ENCODE data around the gene TGM1. TPM values are rescaled to one million over a fixed set of nuclear protein-coding genes. Genes with fewer than 3 reads are reported as not detected.

The TGM1 gene
- total RNA-seq, 1 experiment from 2014 or later, result 3.2 TPM

DNA sequence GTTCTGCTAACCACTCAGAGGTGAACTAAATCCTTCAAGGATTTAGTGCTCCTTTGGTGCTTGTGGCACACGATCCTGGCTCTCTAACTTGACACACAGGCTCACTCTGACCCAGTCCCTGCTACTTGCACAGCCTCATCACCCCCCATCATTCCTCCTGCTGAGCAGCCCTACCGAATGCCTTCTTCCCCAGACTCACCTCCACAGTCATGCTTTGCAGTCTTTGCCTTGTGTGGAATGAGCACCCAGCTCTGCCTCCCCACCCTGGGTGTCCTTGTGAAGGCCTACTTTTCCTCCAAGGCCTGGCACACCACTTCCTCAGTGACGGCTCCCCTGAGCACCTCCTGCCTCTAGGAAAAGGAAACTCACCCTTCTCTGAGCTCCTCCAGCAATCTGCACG, 12.6 kb downstream of the TGM1 start:
- no TSS peak for BruUV-seq (replicated peaks)
- Histone ChIP-seq H3K9me3 (ENCODE audit: low read length) (no peaks in the 10 kb centered on the region), H3K4me3 (ENCODE audit: low read length) (no peak overlapping the region), H3K27ac (ENCODE audit: low read length) (no peak overlapping the region), H3F3A (ENCODE audit: low read length, unreplicated experiment) (no peaks in the 10 kb centered on the region), H3K4me2 (ENCODE audit: low read length) (no peak overlapping the region), H4K20me1 (ENCODE audit: low read length) (no peaks in the 10 kb centered on the region), H3K4me1 (ENCODE audit: insufficient read depth, low read length) (0 out of 2 replicates have a peak, but pooled peaks cover 10% of the 10 kb centered on the region), H2AFZ (ENCODE audit: low read length) (no peak overlapping the region), H3K36me3 (ENCODE audit: low read depth, low read length) (no peaks in the 10 kb centered on the region; the same call in 1 of the 2 replicates), H3K9ac (ENCODE audit: low read length) (no peak overlapping the region), H3K9me2 (replicated peaks; ENCODE audit: low read length) (no peaks in the 10 kb centered on the region), H3K79me2 (ENCODE audit: low read length) (no peaks in the 10 kb centered on the region), H3K27me3 (ENCODE audit: low read length) (no peaks in the 10 kb centered on the region)
- DNase-seq (no peak), ATAC-seq (no peak)
- CTCF ChIA-PET, result no interaction called here
- TF ChIP-seq EZH2 (IDR thresholded peaks at IDR 0.05; ENCODE audit: low read length, unreplicated experiment) (no peak), EZH2phosphoT487 (IDR thresholded peaks at IDR 0.05; ENCODE audit: borderline replicate concordance, low read length) (no peak)
- TF ChIP-seq, protein P1, sequence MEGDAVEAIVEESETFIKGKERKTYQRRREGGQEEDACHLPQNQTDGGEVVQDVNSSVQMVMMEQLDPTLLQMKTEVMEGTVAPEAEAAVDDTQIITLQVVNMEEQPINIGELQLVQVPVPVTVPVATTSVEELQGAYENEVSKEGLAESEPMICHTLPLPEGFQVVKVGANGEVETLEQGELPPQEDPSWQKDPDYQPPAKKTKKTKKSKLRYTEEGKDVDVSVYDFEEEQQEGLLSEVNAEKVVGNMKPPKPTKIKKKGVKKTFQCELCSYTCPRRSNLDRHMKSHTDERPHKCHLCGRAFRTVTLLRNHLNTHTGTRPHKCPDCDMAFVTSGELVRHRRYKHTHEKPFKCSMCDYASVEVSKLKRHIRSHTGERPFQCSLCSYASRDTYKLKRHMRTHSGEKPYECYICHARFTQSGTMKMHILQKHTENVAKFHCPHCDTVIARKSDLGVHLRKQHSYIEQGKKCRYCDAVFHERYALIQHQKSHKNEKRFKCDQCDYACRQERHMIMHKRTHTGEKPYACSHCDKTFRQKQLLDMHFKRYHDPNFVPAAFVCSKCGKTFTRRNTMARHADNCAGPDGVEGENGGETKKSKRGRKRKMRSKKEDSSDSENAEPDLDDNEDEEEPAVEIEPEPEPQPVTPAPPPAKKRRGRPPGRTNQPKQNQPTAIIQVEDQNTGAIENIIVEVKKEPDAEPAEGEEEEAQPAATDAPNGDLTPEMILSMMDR (conservative IDR thresholded peaks at IDR 0.05; ENCODE audit: low read depth, low read length), result no peak
- intact Hi-C loops (cut with micrococcal nuclease), result no loop called here
- POLR2A ChIA-PET (ENCODE audit: unreplicated experiment), result no interaction called here

DNA sequence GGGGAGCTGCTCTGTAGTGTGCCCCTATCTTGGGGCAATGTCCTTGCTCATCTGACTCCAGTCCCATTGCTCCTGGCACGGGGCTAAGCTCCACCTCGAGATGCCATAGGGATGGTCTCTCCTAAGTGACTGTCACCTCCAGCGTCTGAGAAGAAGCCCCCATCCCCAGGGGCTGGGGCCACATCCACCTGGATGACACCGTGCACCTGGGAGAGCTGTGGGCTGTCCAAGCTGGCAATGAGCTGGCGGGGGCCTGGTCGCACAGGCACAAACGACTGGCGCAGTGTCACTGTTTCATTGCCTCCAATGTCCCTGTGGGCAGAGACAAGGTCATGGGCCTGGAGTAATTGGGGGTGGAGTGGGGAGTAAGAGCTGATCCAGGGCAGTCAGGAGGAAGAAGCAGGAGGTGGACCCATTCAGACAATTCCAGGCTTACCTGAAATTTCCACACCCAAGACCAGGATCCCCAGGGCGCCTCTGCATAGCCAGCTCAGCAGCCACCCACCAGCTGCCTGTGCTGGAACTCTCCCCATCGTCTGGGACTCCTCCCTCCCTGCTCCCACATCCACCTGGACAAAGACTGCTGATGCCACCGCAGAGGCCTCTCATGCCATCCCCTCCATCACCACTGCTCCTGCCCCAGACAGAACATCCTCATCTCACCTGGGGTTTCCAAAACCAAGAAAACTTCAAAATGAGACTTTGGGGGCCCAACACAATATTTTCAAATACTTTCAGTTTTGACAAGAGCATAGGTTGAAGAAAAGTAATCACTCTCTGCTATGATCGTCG, 13.6 kb downstream of the TGM1 start:
- no peaks in the 10 kb centered on the region; the same call in 1 of the 2 replicates for H3K36me3 ChIP-seq (ENCODE audit: low read depth, low read length)
- CTCF ChIA-PET, result no interaction called here
- no peaks in the 10 kb centered on the region for H3F3A ChIP-seq (ENCODE audit: low read length, unreplicated experiment)

More for the DNA sequence above, 13.6 kb downstream of the TGM1 start:
- intact Hi-C loops (cut with micrococcal nuclease), result no loop called here
- Histone ChIP-seq H3K9me3 (ENCODE audit: low read length) (no peaks in the 10 kb centered on the region), H3K4me1 (ENCODE audit: insufficient read depth, low read length) (0 out of 2 replicates have a peak, but pooled peaks cover 10% of the 10 kb centered on the region), H3K4me2 (ENCODE audit: low read length) (no peak overlapping the region), H3K4me3 (ENCODE audit: low read length) (no peak overlapping the region), H3K27ac (ENCODE audit: low read length) (no peak overlapping the region), H4K20me1 (ENCODE audit: low read length) (no peaks in the 10 kb centered on the region), H3K27me3 (ENCODE audit: low read length) (no peaks in the 10 kb centered on the region), H3K9me2 (replicated peaks; ENCODE audit: low read length) (no peaks in the 10 kb centered on the region), H3K79me2 (ENCODE audit: low read length) (no peaks in the 10 kb centered on the region), H2AFZ (ENCODE audit: low read length) (no peak overlapping the region), H3K9ac (ENCODE audit: low read length) (no peak overlapping the region)
- POLR2A ChIA-PET (ENCODE audit: unreplicated experiment), result no interaction called here
- DNase-seq (no peak), ATAC-seq (no peak)
- BruUV-seq (replicated peaks), result no TSS peak
- TF ChIP-seq, protein P1 (conservative IDR thresholded peaks at IDR 0.05; ENCODE audit: low read depth, low read length), result no peak
- TF ChIP-seq EZH2 (IDR thresholded peaks at IDR 0.05; ENCODE audit: low read length, unreplicated experiment), result no peak
- TF ChIP-seq EZH2phosphoT487 (IDR thresholded peaks at IDR 0.05; ENCODE audit: borderline replicate concordance, low read length), result no peak
